GM12878 (cell line): ENCODE data around the gene MAP2K1. TPM values are rescaled to one million over a fixed set of nuclear protein-coding genes. Genes with fewer than 3 reads are reported as not detected.

ENCODE experiments used
- BACH1 ChIP-seq: fragments of 450-650 bp; IDR thresholded peaks from 2 replicates; pipeline ENCODE4 v1.6.1; 2017; ENCODE audit warnings: mild to moderate bottlenecking, borderline replicate concordance
- CUX1 ChIP-seq: IDR thresholded peaks from 2 replicates; pipeline ENCODE4 v1.6.1; 2012; ENCODE audit warnings: improper control_type of control experiment, low read depth, low read length; ENCODE audit not compliant: insufficient replicate concordance
- EGR1 ChIP-seq, 2 experiments: IDR thresholded peaks; 1 replicate in 1 of 2; 2 replicates in 1 of 2; pipeline ENCODE4 v1.6.1; 2011 to 2012; ENCODE audit warnings: low read depth in 2 of 2, low read length in 2 of 2, borderline replicate concordance in 1 of 2, mild to moderate bottlenecking in 1 of 2, moderate library complexity in 1 of 2
- EP300 ChIP-seq, 2 experiments: fragments of 150-350 bp in 1 of 2; IDR thresholded peaks; 2 replicates each; pipeline ENCODE4 v1.6.1; 2011 to 2012; ENCODE audit warnings: low read depth in 2 of 2, low read length in 2 of 2, borderline replicate concordance in 1 of 2, improper control_type of control experiment in 1 of 2, inconsistent platforms in 1 of 2; ENCODE audit not compliant: control insufficient read depth in 1 of 2
- ESRRA ChIP-seq: IDR thresholded peaks from 2 replicates; pipeline ENCODE4 v1.6.1; 2012; ENCODE audit warnings: mild to moderate bottlenecking, low read length, improper control_type of control experiment
- EZH2 ChIP-seq: IDR thresholded peaks from 2 replicates; pipeline ENCODE4 v1.6.1; 2012; ENCODE audit warnings: low read depth, mild to moderate bottlenecking, control low read depth, inconsistent platforms, low read length, borderline replicate concordance; ENCODE audit not compliant: control insufficient read depth
- HCFC1 ChIP-seq: fragments of 150-350 bp; IDR thresholded peaks from 2 replicates; pipeline ENCODE4 v1.6.1; 2014; ENCODE audit warnings: low read length
- MLLT1 ChIP-seq: fragments of 450-650 bp; IDR thresholded peaks from 2 replicates; pipeline ENCODE4 v1.6.1; 2016; ENCODE audit warnings: mild to moderate bottlenecking
- POU2F2 ChIP-seq: IDR thresholded peaks from 3 replicates; pipeline ENCODE4 v1.6.1; 2011; ENCODE audit warnings: low read depth, mild to moderate bottlenecking, low read length, borderline replicate concordance
- RB1 ChIP-seq: fragments of 450-650 bp; formaldehyde crosslinking; IDR thresholded peaks from 2 replicates; pipeline ENCODE4 v1.6.1; 2017; ENCODE audit warnings: mild to moderate bottlenecking, borderline replicate concordance
- RCOR1 ChIP-seq: conservative IDR thresholded peaks from 2 replicates; pipeline ENCODE4 v1.6.1; 2012; ENCODE audit warnings: low read depth, low read length, improper control_type of control experiment
- RUNX3 ChIP-seq: IDR thresholded peaks from 2 replicates; pipeline ENCODE4 v1.6.1; 2012; ENCODE audit warnings: low read length, inconsistent platforms
- SREBF1 ChIP-seq: IDR thresholded peaks from 2 replicates; pipeline ENCODE4 v1.6.1; 2012; ENCODE audit warnings: mild to moderate bottlenecking, low read length
- TCF3 ChIP-seq: IDR thresholded peaks from 2 replicates; pipeline ENCODE4 v1.6.1; 2012; ENCODE audit warnings: low read depth, mild to moderate bottlenecking, low read length, borderline replicate concordance; ENCODE audit not compliant: insufficient read depth
- polyA plus RNA-seq, 11 experiments: library from polyadenylated mRNA; depleted of rRNA in 4 of 11; unstranded in 6 of 11; stranded (reverse) in 5 of 11; fragments of >200 nt; fragmentation: Nextera tagmentation in 4 of 11; fragmentation: Illumina TruSeq in 1 of 11; extraction: Ambion mirVana in 4 of 11; extraction: Trizol in 1 of 11; gene quantifications; 1 replicate in 1 of 11; 2 replicates in 10 of 11; pipeline versions ENCODE4 v1.2.1 to v1.2.3, GENCODE V29; 2011 to 2016; ENCODE audit warnings: inconsistent platforms in 2 of 11, missing spikeins in 2 of 11, low read depth in 1 of 11
- total RNA-seq, 4 experiments: library from RNA; depleted of rRNA in 3 of 4; stranded (reverse); fragments of >200 nt in 3 of 4; fragmentation: Illumina TruSeq in 1 of 4; extraction: Trizol in 1 of 4; gene quantifications; 2 replicates each; pipeline versions ENCODE4 v1.2.1 to v1.2.3, GENCODE V29; 2013 to 2021
- TF ChIP-seq, protein P1 (sequence below): IDR thresholded peaks from 2 replicates; pipeline ENCODE4 v1.6.1; 2011; ENCODE audit warnings: low read depth, low read length, improper control_type of control experiment, borderline replicate concordance
- TF ChIP-seq, protein P2 (sequence below): fragments of 450-650 bp; formaldehyde crosslinking; IDR thresholded peaks from 2 replicates; pipeline ENCODE4 v1.4.0; 2020; ENCODE audit warnings: mild to moderate bottlenecking, moderate library complexity

Gene MAP2K1
- total and polyA plus RNA-seq, 10 of the 15 experiments (the other 5 are each of a cell fraction or from before 2014, with no cell fraction given): 11.2 to 112 (median 56.6) TPM

DNA sequence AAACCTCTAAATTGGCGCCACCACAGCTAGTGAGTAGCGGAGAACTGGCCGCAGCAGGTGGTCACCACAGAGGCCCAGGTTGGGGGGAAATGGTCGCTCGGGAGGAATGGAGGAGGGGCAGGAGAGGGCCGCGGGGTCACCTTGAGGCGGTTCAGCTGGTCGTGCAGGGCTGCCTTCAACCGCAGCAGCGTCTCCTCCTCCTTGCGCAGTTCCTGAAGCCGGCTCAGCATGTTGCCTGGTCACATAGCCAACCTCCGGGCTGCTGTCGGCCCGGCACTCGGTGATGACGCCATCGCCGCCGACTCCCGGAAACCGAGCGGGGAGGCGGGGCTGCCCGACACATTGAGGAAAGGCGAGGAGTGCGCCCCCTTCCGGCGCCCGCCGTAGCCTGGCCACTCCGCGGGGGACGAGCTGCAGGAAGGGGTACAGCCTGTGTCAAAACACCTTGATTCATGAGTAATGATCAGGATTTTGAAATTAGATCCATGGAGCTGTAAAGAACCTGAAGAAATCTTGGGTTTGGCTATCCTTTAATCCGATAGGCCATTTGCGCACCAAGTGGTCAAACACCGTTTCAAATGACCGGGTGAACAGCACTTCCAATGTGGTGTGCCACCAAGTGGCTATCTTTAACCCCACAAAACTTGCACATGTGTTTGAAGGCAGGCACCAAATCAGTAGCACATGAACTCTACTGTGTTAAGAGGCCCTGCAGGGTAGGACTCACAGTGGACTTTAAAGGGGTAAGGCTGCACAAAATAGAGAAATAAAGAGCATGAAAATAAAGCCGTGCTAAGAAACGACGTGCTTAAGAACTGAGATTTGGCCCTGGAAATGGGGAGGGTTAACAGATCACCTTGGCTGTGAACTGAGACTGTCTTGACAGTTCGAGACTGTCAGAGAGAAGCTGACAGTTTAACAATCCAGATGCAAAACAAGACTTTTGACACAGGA lies 111.1 kb downstream of the MAP2K1 start, which contains the start of gene SNAPC5 (continued):
- TF ChIP-seq EP300 (IDR thresholded peaks at IDR 0.05; ENCODE audit: borderline replicate concordance in 1 of 2, control insufficient read depth in 1 of 2, low read depth in 2 of 2, low read length in 2 of 2) (no peak), BACH1 (peak; percentile 91), TCF3 (peak; percentile 58; the same call in 1 of the 2 replicates), EGR1 (IDR thresholded peaks at IDR 0.05; ENCODE audit: borderline replicate concordance in 1 of 2, low read depth in 2 of 2, low read length in 2 of 2) (peak in 1 of 2 experiments; percentile 7; a peak in 1 of 3 replicates), HCFC1 (peak; percentile 74), SREBF1 (no peak), MLLT1 (peak; percentile 54; the same call in 1 of the 2 replicates), ESRRA (peak; percentile 98), CUX1 (no peak), POU2F2 (peak; percentile 66), RCOR1 (0 out of 2 replicates have a peak, but pooled peaks have one; percentile 51), RUNX3 (peak; percentile 66), EZH2 (no peak), RB1 (0 out of 2 replicates have a peak, but pooled peaks have one; percentile 63)
- TF ChIP-seq, protein P1, sequence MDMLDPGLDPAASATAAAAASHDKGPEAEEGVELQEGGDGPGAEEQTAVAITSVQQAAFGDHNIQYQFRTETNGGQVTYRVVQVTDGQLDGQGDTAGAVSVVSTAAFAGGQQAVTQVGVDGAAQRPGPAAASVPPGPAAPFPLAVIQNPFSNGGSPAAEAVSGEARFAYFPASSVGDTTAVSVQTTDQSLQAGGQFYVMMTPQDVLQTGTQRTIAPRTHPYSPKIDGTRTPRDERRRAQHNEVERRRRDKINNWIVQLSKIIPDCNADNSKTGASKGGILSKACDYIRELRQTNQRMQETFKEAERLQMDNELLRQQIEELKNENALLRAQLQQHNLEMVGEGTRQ: no peak
- TF ChIP-seq, protein P2, sequence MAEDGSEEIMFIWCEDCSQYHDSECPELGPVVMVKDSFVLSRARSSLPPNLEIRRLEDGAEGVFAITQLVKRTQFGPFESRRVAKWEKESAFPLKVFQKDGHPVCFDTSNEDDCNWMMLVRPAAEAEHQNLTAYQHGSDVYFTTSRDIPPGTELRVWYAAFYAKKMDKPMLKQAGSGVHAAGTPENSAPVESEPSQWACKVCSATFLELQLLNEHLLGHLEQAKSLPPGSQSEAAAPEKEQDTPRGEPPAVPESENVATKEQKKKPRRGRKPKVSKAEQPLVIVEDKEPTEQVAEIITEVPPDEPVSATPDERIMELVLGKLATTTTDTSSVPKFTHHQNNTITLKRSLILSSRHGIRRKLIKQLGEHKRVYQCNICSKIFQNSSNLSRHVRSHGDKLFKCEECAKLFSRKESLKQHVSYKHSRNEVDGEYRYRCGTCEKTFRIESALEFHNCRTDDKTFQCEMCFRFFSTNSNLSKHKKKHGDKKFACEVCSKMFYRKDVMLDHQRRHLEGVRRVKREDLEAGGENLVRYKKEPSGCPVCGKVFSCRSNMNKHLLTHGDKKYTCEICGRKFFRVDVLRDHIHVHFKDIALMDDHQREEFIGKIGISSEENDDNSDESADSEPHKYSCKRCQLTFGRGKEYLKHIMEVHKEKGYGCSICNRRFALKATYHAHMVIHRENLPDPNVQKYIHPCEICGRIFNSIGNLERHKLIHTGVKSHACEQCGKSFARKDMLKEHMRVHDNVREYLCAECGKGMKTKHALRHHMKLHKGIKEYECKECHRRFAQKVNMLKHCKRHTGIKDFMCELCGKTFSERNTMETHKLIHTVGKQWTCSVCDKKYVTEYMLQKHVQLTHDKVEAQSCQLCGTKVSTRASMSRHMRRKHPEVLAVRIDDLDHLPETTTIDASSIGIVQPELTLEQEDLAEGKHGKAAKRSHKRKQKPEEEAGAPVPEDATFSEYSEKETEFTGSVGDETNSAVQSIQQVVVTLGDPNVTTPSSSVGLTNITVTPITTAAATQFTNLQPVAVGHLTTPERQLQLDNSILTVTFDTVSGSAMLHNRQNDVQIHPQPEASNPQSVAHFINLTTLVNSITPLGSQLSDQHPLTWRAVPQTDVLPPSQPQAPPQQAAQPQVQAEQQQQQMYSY: 0 out of 2 replicates have a peak, but pooled peaks have one; percentile 6
